HCT116 (cell line): ENCODE results near the gene SPG21. TPM values are rescaled to one million over a fixed set of nuclear protein-coding genes. Genes with fewer than 3 reads are reported as not detected.

Experiments used
- ATAC-seq: fragments of 200-7000 bp; cut with Tn5 transposase; 2 replicates; pipeline ENCODE4 v1.9.1; 2020; ENCODE audit warnings: mild to moderate bottlenecking, moderate library complexity
- Bru-seq: library from RNA; stranded (reverse); fragments of 400-500 nt; gene quantifications from one replicate; lab custom pipeline; 2021; lab: Mats Ljungman, UMichigan
- BruChase-seq, 2 experiments: library from RNA; stranded (reverse); fragments of 400-500 nt; gene quantifications; one replicate each; lab custom pipeline; 2021; lab: Mats Ljungman, UMichigan
- BruUV-seq: library from RNA; stranded (reverse); fragments of 400-500 nt; replicated peaks from 2 replicates; lab custom pipeline; 2021; lab: Mats Ljungman, UMichigan
- CTCF ChIA-PET: fragments of 300-600 bp; sonication (Branson Sonifier 250); formaldehyde crosslinking; loops from one replicate; lab custom pipeline; 2021; ENCODE audit warnings: antibody characterized with exemption; lab: Charles Lee
- POLR2A ChIA-PET: fragments of 300-600, 350-600 bp; sonication (Branson Sonifier 250); formaldehyde crosslinking; loops from one replicate; lab custom pipeline; 2021; ENCODE audit warnings: antibody characterized with exemption; lab: Charles Lee
- RAD21 ChIA-PET, 2 experiments: fragments of 300-600 bp; sonication (Branson Sonifier 250); formaldehyde crosslinking; loops; one replicate each; lab custom pipeline; 2023; ENCODE audit warnings: low total read pairs in 2 of 2; ENCODE audit not compliant: uncharacterized antibody in 2 of 2, unreplicated experiment in 2 of 2, low non-redundant PET in 1 of 2; lab: Charles Lee
- DNase-seq: peaks from one replicate; pipeline ENCODE4 v3.0.0-alpha.2; 2010; ENCODE audit warnings: low read depth, low spot score
- H2AFZ ChIP-seq: fragments of 200-600 bp; shearing (Covaris generic), sonication (generic); 2 replicates; pipeline ENCODE4 v1.6.1; 2017; ENCODE audit warnings: low read depth, mixed run types, mixed read lengths, antibody characterized with exemption, low read length; ENCODE audit not compliant: poor library complexity, severe bottlenecking
- H3K27ac ChIP-seq: 2 replicates; pipeline ENCODE4 v1.5.1; 2012; ENCODE audit warnings: low read depth, low read length
- H3K27me3 ChIP-seq: fragments of 200-600 bp; sonication (generic); 2 replicates; pipeline ENCODE4 v1.6.1; 2016; ENCODE audit warnings: mixed run types, low read length, mixed read lengths; ENCODE audit not compliant: insufficient read depth
- H3K36me3 ChIP-seq, 2 experiments: fragments of 200-500 bp in 1 of 2; fragments of 200-600 bp in 1 of 2; sonication (Bioruptor generic) in 1 of 2; sonication (generic) in 1 of 2; 2 replicates each; pipeline versions ENCODE4 v1.5.1 to v1.6.1; 2014 to 2016; ENCODE audit warnings: low read length in 2 of 2, inconsistent platforms in 1 of 2, mixed read lengths in 1 of 2, mixed run types in 1 of 2; ENCODE audit not compliant: insufficient read depth in 2 of 2, control insufficient read depth in 1 of 2
- H3K4me1 ChIP-seq, 2 experiments: fragments of 200-600 bp in 1 of 2; sonication (generic) in 1 of 2; 2 replicates each; pipeline versions ENCODE4 v1.5.1 to v1.6.1; 2012 to 2017; ENCODE audit warnings: low read length in 2 of 2, inconsistent platforms in 1 of 2, mild to moderate bottlenecking in 1 of 2, mixed read lengths in 1 of 2, mixed run types in 1 of 2, moderate library complexity in 1 of 2; ENCODE audit not compliant: insufficient read depth in 2 of 2, control insufficient read depth in 1 of 2
- H3K4me2 ChIP-seq: fragments of 200-600 bp; sonication (generic); 2 replicates; pipeline ENCODE4 v1.6.1; 2017; ENCODE audit warnings: mixed run types, low read length, mixed read lengths
- H3K4me3 ChIP-seq, 2 experiments: fragments of 200-600 bp in 1 of 2; sonication (generic) in 1 of 2; replicated peaks in 1 of 2; 2 replicates each; pipeline ENCODE4 v1.5.1; 2011 to 2016; ENCODE audit warnings: low read length in 2 of 2, control low read depth in 1 of 2, low read depth in 1 of 2, mild to moderate bottlenecking in 1 of 2, mixed read lengths in 1 of 2, mixed run types in 1 of 2
- H3K79me2 ChIP-seq: fragments of 200-600 bp; sonication (generic); 2 replicates; pipeline ENCODE4 v1.6.1; 2017; ENCODE audit warnings: mild to moderate bottlenecking, mixed run types, low read length, moderate library complexity, mixed read lengths; ENCODE audit not compliant: insufficient read depth
- H3K9ac ChIP-seq: fragments of 200-600 bp; sonication (generic); 2 replicates; pipeline ENCODE4 v1.6.1; 2016; ENCODE audit warnings: low read length, mixed read lengths
- H3K9me2 ChIP-seq: fragments of 200-600 bp; sonication (generic), shearing (Covaris generic); 2 replicates; pipeline ENCODE4 v1.6.1; 2017; ENCODE audit warnings: mixed run types, mild to moderate bottlenecking, moderate library complexity; ENCODE audit not compliant: insufficient read depth
- H3K9me3 ChIP-seq, 2 experiments: fragments of 200-500 bp in 1 of 2; fragments of 200-600 bp in 1 of 2; sonication (Bioruptor generic) in 1 of 2; sonication (generic) in 1 of 2; 2 replicates each; pipeline ENCODE4 v1.6.1; 2014 to 2017; ENCODE audit warnings: low read length in 2 of 2, mixed read lengths in 2 of 2, inconsistent platforms in 1 of 2, low read depth in 1 of 2, mild to moderate bottlenecking in 1 of 2, mixed run types in 1 of 2, moderate library complexity in 1 of 2; ENCODE audit not compliant: control insufficient read depth in 1 of 2, insufficient read depth in 1 of 2
- H4K20me1 ChIP-seq: fragments of 200-600 bp; sonication (generic), shearing (Covaris generic); 2 replicates; pipeline ENCODE4 v1.6.1; 2017; ENCODE audit warnings: mixed run types, mild to moderate bottlenecking, moderate library complexity; ENCODE audit not compliant: insufficient read depth
- CBX3 ChIP-seq: IDR thresholded peaks from 2 replicates; pipeline ENCODE4 v1.6.1; 2012; ENCODE audit warnings: low read depth
- CEBPB ChIP-seq: IDR thresholded peaks from 2 replicates; pipeline ENCODE4 v1.6.1; 2012; ENCODE audit warnings: low read depth
- EGR1 ChIP-seq: IDR thresholded peaks from 2 replicates; pipeline ENCODE4 v1.6.1; 2012; ENCODE audit warnings: low read depth
- ELF1 ChIP-seq: IDR thresholded peaks from 2 replicates; pipeline ENCODE4 v1.6.1; 2012; ENCODE audit warnings: low read depth, borderline replicate concordance
- EZH2 ChIP-seq: fragments of 200-600 bp; sonication (generic); IDR thresholded peaks from 2 replicates; pipeline ENCODE4 v1.6.1; 2017; ENCODE audit warnings: antibody characterized with exemption, mixed run types
- EZH2phosphoT487 ChIP-seq: fragments of 200-600 bp; IDR thresholded peaks from 2 replicates; pipeline ENCODE4 v1.6.1; 2018; ENCODE audit warnings: antibody characterized with exemption, borderline replicate concordance
- FOSL1 ChIP-seq: IDR thresholded peaks from 2 replicates; pipeline ENCODE4 v1.6.1; 2012; ENCODE audit warnings: low read depth
- JUND ChIP-seq: IDR thresholded peaks from 2 replicates; pipeline ENCODE4 v1.6.1; 2012
- POLR2A ChIP-seq: IDR thresholded peaks from 2 replicates; pipeline ENCODE4 v1.7.0; 2011; ENCODE audit warnings: borderline replicate concordance; ENCODE audit not compliant: insufficient read depth, insufficient read length; ENCODE audit errors: extremely low read depth
- POLR2AphosphoS5 ChIP-seq: IDR thresholded peaks from 2 replicates; pipeline ENCODE4 v1.6.1; 2011; ENCODE audit warnings: mild to moderate bottlenecking, low read depth, low read length, moderate library complexity
- SIN3A ChIP-seq: IDR thresholded peaks from 2 replicates; pipeline ENCODE4 v1.6.1; 2012; ENCODE audit warnings: low read depth
- SP1 ChIP-seq: IDR thresholded peaks from 2 replicates; pipeline ENCODE4 v1.6.1; 2012; ENCODE audit warnings: low read depth
- SRF ChIP-seq: IDR thresholded peaks from 2 replicates; pipeline ENCODE4 v1.6.1; 2012; ENCODE audit warnings: low read depth
- TCF7L2 ChIP-seq: IDR thresholded peaks from 2 replicates; pipeline ENCODE4 v1.7.0; 2011; ENCODE audit warnings: borderline replicate concordance, inconsistent platforms; ENCODE audit not compliant: insufficient read depth, insufficient read length; ENCODE audit errors: extremely low read depth
- YY1 ChIP-seq: IDR thresholded peaks from 2 replicates; pipeline ENCODE4 v1.6.1; 2011; ENCODE audit warnings: low read length, low read depth, moderate library complexity, mild to moderate bottlenecking; ENCODE audit not compliant: insufficient replicate concordance; ENCODE audit errors: extremely low read depth
- intact Hi-C: fragments of 100-400 bp; cut with micrococcal nuclease; formaldehyde crosslinking; loops from 2 replicates; pipeline ENCODE4 v1.10.0; 2022
- long read RNA-seq: library from polyadenylated mRNA; unstranded; transcript quantifications from one replicate; pipeline ENCODE4 v2.0.0, GENCODE V29; 2021; ENCODE audit not compliant: unreplicated experiment
- polyA plus RNA-seq: library from polyadenylated mRNA; unstranded; fragments of >200 nt; gene quantifications from 2 replicates; pipeline ENCODE4 v1.2.1, GENCODE V29; 2012; ENCODE audit warnings: missing spikeins
- total RNA-seq: library from RNA; stranded (reverse); gene quantifications from one replicate; pipeline ENCODE4 v1.2.1, GENCODE V29; 2021; ENCODE audit not compliant: unreplicated experiment
- TF ChIP-seq, protein P1 (sequence below): IDR thresholded peaks from 2 replicates; pipeline ENCODE4 v1.6.1; 2011; ENCODE audit warnings: mild to moderate bottlenecking, low read length, moderate library complexity; ENCODE audit not compliant: insufficient replicate concordance; ENCODE audit errors: extremely low read depth
- TF ChIP-seq, protein P2 (sequence below): IDR thresholded peaks from 2 replicates; pipeline ENCODE4 v1.6.1; 2012
- TF ChIP-seq, protein P3 (sequence below): IDR thresholded peaks from 2 replicates; pipeline ENCODE4 v1.6.1; 2012
- TF ChIP-seq, protein P4 (sequence below), 3 experiments: fragments of 200-600 bp in 1 of 3; sonication (generic) in 1 of 3; IDR thresholded peaks in 2 of 3; conservative IDR thresholded peaks in 1 of 3; 2 replicates each; pipeline ENCODE4 v1.5.1; 2012 to 2017; ENCODE audit warnings: low read depth in 2 of 3, low read length in 2 of 3, antibody characterized with exemption in 1 of 3, borderline replicate concordance in 1 of 3, control low read depth in 1 of 3, mild to moderate bottlenecking in 1 of 3, mixed read lengths in 1 of 3, mixed run types in 1 of 3, moderate library complexity in 1 of 3; ENCODE audit not compliant: insufficient read depth in 1 of 3

Gene SPG21, protein sequence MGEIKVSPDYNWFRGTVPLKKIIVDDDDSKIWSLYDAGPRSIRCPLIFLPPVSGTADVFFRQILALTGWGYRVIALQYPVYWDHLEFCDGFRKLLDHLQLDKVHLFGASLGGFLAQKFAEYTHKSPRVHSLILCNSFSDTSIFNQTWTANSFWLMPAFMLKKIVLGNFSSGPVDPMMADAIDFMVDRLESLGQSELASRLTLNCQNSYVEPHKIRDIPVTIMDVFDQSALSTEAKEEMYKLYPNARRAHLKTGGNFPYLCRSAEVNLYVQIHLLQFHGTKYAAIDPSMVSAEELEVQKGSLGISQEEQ
- total RNA-seq (72.7 TPM), Bru-seq, nascent RNA (percentile 75 among the genes with signal in this experiment), BruChase-seq, experiment 1, labeled RNA remaining after a 6-hour chase (percentile 85 among the genes with signal in this experiment), BruChase-seq, experiment 2, labeled RNA remaining after a 2-hour chase (percentile 81 among the genes with signal in this experiment)
- polyA plus RNA-seq = 34.6 and 36.1 TPM in 2 replicates
- long read RNA-seq, transcript SPG21-201 (9 exons, 1,822 nt) = major isoform, 107 of 147 reads
- long read RNA-seq, partial matches to known transcripts = 12 of 147 reads
- long read RNA-seq, other reads (novel, unspliced or antisense) = 25 of 147 reads

DNA sequence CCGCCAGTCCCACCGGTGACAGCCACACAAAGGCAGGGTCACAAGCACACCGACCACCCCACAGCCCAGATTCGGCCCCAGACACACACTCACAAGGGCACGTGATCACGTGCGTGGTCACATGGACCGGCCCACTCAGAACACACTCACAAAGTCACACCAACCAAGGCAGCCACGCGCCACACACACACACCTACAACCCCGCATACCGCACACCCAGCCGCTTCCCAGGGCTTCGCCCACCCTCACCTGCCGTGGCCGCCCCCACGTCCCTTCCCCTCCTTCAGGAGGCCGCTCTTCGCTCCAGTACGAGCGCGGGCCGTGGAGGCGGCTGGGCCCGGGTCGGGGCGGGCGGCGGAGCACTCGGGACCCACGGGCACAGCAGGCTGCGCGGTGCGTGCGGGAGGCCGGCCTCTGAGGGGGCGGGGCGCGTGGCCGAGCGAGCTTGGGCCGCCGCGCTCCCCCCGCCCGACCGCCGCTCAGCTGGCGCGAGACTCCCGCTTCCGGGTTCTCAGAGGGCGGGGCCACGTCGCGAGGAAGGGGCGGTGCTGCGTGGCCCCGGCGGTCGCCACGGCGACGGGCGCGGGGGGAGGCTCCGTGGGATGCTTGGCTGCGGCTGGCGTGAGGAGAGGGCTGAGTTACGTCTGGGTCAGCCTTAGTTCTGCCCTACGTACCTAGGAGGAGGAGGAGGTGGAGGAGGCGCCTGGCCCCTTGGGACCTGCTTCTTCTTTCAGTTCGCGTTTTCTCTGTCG lies at the start of gene SPG21:
Gene SPG21, minus strand, starts transcription at position 499 of the 752 bp plus-strand sequence. CDS start 6,345 bp downstream, outside the sequence.
- intact Hi-C loops = loop anchor here (5.0 kb wide), 1 partner anchor 152 kb away; no protein-coding TSS in a partner anchor
- Histone ChIP-seq H3K79me2 (peaks cover 13% of the 10 kb centered on the region), H2AFZ (peak within 1 kb of the TSS; percentile 77), H3K9me3 (no peaks in the 10 kb centered on the region), H3K9me2 (no peaks in the 10 kb centered on the region), H3K27ac (peak within 1 kb of the TSS; percentile 74), H4K20me1 (peaks cover 4% of the 10 kb centered on the region; the same call in 1 of the 2 replicates), H3K36me3 (0 out of 4 replicates have a peak, but pooled peaks cover 0 to 4% of the 10 kb centered on the region in 2 experiments), H3K4me1 (peaks cover 3 to 14% of the 10 kb centered on the region in 2 experiments; a peak in 3 of 4 replicates), H3K4me2 (peak within 1 kb of the TSS; percentile 92), H3K9ac (peak within 1 kb of the TSS; percentile 95), H3K27me3 (no peaks in the 10 kb centered on the region), H3K4me3 (peak within 1 kb of the TSS; percentile 89 to 94)
- POLR2A ChIA-PET = interaction anchor here (1.2 kb wide), 1 partner anchor 149 kb away, joined by 3 read pairs; no protein-coding TSS in a partner anchor
- CTCF ChIA-PET = no interaction called here
- peak; percentile 99 for ATAC-seq
- RAD21 ChIA-PET = no interaction called here
- no TSS peak for BruUV-seq
- DNase-seq = peak; percentile 77
- TF ChIP-seq, protein P1, sequence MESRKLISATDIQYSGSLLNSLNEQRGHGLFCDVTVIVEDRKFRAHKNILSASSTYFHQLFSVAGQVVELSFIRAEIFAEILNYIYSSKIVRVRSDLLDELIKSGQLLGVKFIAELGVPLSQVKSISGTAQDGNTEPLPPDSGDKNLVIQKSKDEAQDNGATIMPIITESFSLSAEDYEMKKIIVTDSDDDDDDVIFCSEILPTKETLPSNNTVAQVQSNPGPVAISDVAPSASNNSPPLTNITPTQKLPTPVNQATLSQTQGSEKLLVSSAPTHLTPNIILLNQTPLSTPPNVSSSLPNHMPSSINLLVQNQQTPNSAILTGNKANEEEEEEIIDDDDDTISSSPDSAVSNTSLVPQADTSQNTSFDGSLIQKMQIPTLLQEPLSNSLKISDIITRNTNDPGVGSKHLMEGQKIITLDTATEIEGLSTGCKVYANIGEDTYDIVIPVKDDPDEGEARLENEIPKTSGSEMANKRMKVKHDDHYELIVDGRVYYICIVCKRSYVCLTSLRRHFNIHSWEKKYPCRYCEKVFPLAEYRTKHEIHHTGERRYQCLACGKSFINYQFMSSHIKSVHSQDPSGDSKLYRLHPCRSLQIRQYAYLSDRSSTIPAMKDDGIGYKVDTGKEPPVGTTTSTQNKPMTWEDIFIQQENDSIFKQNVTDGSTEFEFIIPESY = peak; percentile 87
- TF ChIP-seq EZH2 = no peak
- peak; percentile 82 for TF ChIP-seq POLR2AphosphoS5
- peak; percentile 87 for TF ChIP-seq ELF1
- no peak for TF ChIP-seq EZH2phosphoT487
- TF ChIP-seq, protein P2, sequence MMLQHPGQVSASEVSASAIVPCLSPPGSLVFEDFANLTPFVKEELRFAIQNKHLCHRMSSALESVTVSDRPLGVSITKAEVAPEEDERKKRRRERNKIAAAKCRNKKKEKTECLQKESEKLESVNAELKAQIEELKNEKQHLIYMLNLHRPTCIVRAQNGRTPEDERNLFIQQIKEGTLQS = no peak
- TF ChIP-seq SP1 = peak; percentile 56
- TF ChIP-seq CEBPB = no peak
- TF ChIP-seq, protein P3, sequence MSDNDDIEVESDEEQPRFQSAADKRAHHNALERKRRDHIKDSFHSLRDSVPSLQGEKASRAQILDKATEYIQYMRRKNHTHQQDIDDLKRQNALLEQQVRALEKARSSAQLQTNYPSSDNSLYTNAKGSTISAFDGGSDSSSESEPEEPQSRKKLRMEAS = no peak; the same call in 1 of the 2 replicates
- no peak for TF ChIP-seq JUND
- TF ChIP-seq TCF7L2 = peak; percentile 25
- no peak for TF ChIP-seq EGR1
- no peak for TF ChIP-seq FOSL1
- no peak for TF ChIP-seq YY1
- TF ChIP-seq CBX3 = no peak
- TF ChIP-seq, protein P4, sequence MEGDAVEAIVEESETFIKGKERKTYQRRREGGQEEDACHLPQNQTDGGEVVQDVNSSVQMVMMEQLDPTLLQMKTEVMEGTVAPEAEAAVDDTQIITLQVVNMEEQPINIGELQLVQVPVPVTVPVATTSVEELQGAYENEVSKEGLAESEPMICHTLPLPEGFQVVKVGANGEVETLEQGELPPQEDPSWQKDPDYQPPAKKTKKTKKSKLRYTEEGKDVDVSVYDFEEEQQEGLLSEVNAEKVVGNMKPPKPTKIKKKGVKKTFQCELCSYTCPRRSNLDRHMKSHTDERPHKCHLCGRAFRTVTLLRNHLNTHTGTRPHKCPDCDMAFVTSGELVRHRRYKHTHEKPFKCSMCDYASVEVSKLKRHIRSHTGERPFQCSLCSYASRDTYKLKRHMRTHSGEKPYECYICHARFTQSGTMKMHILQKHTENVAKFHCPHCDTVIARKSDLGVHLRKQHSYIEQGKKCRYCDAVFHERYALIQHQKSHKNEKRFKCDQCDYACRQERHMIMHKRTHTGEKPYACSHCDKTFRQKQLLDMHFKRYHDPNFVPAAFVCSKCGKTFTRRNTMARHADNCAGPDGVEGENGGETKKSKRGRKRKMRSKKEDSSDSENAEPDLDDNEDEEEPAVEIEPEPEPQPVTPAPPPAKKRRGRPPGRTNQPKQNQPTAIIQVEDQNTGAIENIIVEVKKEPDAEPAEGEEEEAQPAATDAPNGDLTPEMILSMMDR (IDR thresholded peaks at IDR 0.05 in 2 of 3, conservative IDR thresholded peaks at IDR 0.05 in 1 of 3; ENCODE audit: borderline replicate concordance in 1 of 3, insufficient read depth in 1 of 3, low read depth in 2 of 3, low read length in 2 of 3) = no peak
- TF ChIP-seq SRF = no peak
- TF ChIP-seq POLR2A = peak; percentile 82
- peak; percentile 71; the same call in 1 of the 2 replicates for TF ChIP-seq SIN3A
